ENCODE data around the gene TFCP2L1.

- TF ChIP-seq CTCF (IDR thresholded peaks at IDR 0.05), result no peak
- no peak for TF ChIP-seq POLR2A (IDR thresholded peaks at IDR 0.05)
- TF ChIP-seq EP300 (IDR thresholded peaks at IDR 0.05), result no peak
Measured at GRCh38 chr2:121329786-121330185, 44.8 kb upstream of the TFCP2L1 start.
